Activated gamma-delta T cell (primary cell): ENCODE results near the gene GLYATL3.

Source experiments
- DNase-seq: peaks from one replicate; lab custom pipeline; 2025; lab: John Stamatoyannopoulos, UW

The GLYATL3 gene

DNA sequence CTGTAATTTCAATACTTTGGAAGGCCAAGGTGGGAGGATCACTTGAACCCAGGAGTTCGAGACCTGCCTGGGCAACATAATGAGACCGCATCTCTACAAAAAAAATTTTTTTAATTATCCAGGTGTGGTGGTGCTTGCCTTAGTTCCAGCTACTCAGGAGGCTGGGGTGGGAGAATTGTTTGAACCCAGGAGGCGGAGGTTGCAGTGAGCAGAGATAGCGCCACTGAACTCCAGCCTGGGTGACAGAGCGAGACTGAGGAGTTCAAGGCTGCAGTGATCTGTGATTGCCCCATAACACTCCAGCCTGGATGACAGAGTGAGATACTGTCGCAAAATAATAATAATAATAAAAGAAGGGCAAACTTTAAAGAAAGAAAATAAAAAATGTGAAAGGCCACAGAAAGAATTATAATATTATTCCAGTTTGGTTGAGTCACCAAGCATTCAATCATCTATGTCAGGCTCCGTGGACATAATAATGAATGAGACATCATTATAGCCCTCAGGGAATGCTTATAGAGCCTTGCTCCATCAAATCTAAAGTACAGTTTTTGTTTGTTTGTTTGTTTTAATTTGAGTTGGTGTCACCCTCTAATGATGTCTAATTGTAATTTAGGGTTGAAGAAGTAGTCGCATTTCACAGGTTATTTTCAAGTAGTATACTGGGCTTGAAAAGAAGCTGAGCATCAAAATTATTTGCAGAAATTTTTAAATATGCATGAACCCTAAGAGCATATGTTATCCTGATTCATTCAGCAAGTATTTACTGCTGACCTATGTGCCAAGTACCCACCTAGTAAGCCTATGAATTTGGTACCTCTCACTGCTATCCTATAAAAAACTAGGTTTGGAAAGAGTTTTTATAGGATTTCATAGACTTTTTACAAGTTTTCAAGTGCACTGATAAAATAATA lies 15.1 kb downstream of the GLYATL3 start:
- DNase-seq: no peak

- DNase-seq: no peak
Observed at GRCh38 chr6:49515485-49516146, 15.9 kb downstream of the GLYATL3 start.

GRCh38 chr6:49516147-49516505 lies 16.4 kb downstream of the GLYATL3 start:
- no peak for DNase-seq

DNA sequence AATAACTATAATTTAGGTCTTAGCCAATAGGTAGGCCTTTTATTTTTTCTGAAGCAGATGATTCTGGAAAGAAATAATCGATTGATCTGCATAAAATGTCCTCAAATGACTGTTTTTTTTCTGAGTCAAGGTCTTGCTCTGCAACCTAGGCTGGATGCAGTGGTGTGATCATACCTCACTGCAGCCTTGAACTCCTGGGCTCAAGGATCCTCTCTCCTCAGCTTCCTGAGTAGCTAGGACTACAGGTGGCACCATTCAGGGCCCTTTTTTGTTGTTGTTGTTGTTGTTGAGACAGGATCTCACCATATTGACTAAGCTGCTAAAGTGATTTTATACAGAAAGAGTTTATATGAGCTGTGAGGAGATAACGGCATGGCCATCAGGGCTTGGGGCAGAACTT lies 18.2 kb downstream of the GLYATL3 start:
- DNase-seq: no peak

- DNase-seq: no peak
Observed at GRCh38 chr6:49519660-49520059, 19.9 kb downstream of the GLYATL3 start.

DNA sequence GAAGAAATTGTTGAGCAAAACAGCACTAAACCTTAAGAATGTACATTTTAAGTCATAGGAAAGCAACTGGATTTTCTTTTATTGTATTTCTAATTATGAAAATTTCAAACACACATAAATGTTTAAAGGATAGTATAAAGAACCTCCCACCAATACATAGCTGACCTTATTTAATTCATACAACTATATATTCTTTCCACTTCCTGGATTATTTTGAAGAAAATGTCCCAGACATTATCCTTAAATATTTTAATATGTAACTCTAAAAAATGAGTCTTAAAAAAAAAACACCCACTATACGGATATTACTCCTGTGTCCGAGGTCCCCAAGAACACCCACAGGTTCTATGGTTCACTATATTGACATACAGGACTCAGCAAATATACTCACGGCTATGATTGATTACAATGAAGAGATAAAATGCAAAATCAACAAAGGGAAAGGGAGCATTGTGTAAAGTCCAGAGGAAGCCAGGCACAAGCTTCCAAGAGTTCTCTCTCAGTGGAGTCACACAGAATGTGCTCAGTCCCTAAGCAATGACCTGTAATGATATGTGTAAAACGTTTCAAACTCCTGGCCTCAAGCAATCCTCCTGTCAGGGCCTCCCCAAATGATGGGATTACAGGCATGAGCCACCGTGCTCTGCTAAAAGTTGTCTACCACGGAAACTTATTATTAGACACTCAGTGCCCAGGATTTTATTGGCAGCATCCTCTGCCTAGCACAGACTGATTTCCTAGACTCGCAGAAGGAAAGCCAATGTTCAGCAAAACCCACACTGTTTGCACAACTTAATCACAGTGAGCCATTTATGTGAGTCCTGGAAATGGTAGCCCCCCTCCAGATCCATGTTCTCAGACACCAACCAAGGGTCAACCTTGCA lies 23.2 kb downstream of the GLYATL3 start:
- no peak for DNase-seq

- no peak for DNase-seq
Observed at GRCh38 chr6:49523901-49524300, 24.2 kb downstream of the GLYATL3 start.

DNA sequence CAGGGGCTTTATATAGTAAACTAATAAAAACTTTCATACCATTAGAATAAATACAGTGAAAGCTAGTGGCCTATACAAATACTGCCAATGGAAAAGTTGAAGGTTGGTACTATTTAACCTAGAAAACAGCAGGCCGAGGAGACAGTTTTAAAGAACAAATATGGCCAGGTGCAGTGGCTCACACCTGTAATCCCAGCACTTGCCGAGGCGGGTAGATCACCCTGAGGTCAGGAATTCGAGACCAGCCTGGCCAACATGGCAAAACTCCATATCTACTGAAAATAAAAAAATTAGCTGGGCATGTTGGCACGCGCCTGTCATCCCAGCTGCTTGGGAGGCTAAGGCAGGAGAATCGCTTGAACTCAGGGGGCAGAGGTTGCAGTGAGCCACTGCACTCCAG lies 24.8 kb downstream of the GLYATL3 start:
- DNase-seq: no peak

DNA sequence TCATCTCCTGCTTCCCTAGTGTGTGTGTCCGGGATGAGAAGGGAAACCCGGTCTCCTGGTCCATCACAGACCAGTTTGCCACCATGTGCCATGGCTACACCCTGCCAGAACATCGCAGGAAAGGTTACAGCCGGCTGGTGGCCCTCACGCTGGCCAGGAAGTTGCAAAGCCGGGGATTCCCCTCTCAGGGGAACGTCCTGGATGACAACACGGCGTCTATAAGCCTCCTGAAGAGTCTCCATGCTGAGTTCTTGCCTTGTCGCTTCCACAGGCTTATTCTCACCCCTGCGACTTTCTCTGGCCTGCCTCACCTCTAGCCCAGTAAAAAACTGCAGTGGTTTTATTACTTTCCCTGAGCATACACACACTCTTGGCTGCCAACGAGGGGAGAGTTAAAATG lies 26.9 kb downstream of the GLYATL3 start:
- DNase-seq: no peak

GRCh38 chr6:49527320-49527719 lies 27.6 kb downstream of the GLYATL3 start:
- DNase-seq: no peak

DNA sequence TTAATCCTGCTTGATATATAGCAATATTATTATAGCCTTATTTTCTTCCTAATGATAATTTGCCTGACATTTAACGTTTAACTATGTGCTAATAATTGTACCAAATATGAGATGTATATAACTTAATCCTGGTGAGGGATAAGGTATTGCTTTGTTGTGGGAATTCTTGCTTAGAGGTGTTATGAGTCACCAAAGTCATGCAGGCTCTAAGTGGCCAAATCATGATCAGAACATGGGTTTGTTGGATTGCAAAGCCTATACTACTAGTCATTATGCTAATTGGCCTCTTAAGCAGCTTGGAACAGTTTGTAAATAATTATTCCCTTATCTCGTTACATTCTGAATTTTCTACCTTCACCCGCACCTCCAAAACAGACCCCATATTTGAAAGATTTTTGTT lies 28.8 kb downstream of the GLYATL3 start:
- no peak for DNase-seq

DNA sequence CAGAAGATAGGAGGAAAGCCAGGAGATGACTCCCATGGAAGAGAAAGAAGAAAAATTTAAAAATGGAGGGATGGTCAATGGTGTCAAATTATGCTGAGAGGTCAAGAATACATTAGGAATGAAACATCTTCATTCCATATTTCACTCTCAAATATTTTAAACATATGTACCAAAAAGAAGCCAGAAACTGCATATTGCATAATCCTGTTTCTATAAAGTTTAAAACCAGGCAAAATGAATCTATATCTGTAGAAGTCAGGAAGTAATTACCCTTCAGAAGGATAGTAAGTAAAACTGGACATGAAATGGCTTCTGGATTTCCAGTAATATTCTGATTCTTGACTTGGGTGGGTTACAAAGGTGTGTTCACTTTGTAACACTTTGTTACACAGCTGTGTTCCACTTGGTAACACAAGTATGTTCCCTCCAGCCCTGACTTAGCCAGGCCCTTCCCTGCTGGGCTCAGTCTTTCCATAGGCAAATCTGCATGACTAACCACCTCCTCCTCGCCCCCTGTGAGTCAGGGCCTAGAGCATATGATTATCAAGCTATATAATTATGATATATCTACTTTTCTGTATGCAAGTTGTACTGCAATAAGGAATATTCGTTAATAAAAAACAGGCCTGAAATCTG lies 30.5 kb downstream of the GLYATL3 start:
- DNase-seq: no peak

GRCh38 chr6:49531774-49532569 lies 32.2 kb downstream of the GLYATL3 start:
- DNase-seq: no peak

- DNase-seq: no peak
Observed at GRCh38 chr6:49535795-49536194, 36.1 kb downstream of the GLYATL3 start.

DNA sequence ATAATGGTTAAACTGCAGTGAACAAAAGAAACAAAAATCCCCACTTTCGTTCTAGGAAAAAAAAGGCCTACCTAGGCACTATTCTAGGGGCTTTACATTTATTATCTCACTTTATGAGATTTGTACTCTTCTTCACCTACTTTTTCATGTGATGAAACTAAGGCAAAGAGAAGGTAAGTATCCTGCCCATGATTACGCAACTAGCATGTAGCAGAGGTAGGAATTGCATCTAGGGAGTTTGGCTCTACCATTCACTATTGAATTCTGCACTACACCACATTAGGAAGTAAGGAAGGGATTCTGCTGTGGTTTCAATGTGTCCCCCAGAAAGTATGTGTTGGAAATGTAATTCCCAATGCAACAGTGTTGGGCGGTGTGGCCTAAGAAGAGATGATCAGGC lies 39.4 kb downstream of the GLYATL3 start:
- no peak for DNase-seq

- DNase-seq: no peak
Observed at GRCh38 chr6:49540614-49541013, 40.9 kb downstream of the GLYATL3 start.

GRCh38 chr6:49541210-49541724 lies 41.5 kb downstream of the GLYATL3 start:
- DNase-seq: no peak

GRCh38 chr6:49541936-49542335 lies 42.2 kb downstream of the GLYATL3 start:
- DNase-seq: no peak

DNA sequence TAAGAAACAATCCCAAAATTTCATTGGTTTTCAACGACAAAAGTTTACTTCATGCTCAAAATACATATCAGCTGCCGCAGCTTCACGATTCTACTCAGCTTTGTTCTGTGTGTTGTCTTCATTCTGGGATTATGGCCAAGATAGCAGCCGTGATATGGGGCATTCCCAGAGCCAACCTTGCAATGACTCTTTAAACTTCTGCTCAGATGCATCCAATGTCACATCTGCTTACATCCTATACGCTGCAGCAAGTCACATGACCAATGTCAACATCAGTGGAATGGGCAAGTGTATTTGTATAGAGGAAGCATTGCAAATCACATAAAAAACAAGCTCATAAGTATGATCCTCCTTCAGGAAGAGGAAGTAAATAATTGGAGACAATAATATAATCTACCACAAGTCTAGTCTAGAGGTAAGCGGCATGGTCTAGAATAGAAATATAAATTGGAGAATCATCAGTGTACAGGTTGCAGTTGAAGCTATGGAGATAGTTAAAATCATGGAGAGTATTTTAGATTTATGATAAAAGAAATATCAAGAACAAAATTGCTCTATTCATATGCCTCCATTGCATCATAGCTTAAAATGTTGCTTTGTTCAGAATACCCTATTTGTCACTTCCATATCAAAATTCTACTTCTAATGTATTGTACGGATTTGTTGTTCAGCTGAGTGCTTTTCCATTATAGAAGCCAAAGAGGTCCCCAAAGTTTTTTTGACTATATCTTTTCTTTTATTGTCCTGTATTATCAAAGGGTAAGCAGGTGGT lies 43.5 kb downstream of the GLYATL3 start:
- DNase-seq: no peak

DNA sequence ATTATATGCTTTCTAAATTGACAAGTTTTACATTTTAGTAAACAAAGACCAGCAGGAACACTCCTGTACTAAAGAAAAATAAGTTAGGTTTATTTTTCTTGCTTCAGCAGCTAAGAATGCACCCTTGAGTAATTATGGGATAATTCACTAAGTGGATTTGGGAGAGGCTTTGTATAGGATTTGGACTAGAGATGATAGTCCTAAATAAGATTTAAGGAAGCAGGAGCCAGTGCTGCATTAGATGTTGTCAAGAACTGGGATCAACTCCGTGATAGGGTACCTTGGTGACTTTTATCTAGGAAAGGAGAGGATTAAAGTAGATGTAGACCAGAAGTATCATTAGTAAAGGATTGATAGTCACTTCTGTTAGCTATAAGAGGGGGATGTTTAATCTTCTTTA lies 46.6 kb downstream of the GLYATL3 start:
- no peak for DNase-seq
